HepG2 (cell line): ENCODE data around the gene NCCRP1. TPM values are rescaled to one million over a fixed set of nuclear protein-coding genes. Genes with fewer than 3 reads are reported as not detected.

ENCODE experiments used
- ATAC-seq: fragments of 200-7000 bp; cut with Tn5 transposase; 3 replicates; pipeline ENCODE4 v1.9.1; 2020; ENCODE audit warnings: mild to moderate bottlenecking, moderate library complexity
- BruUV-seq: library from RNA; stranded (reverse); fragments of 400-500 nt; replicated peaks from 2 replicates; lab custom pipeline; 2021; lab: Mats Ljungman, UMichigan
- CTCF ChIA-PET: fragments of 300-600 bp; formaldehyde crosslinking; extraction: SDS; loops from one replicate; lab custom pipeline; 2021; ENCODE audit warnings: low total read pairs, inconsistent platforms, low intra/inter-chr PET ratio; lab: Yijun Ruan, JAX
- POLR2A ChIA-PET: fragments of 350-600 bp; sonication (Branson Sonifier 250); formaldehyde crosslinking; loops from one replicate; lab custom pipeline; 2020; ENCODE audit warnings: antibody characterized with exemption, inconsistent platforms; lab: Yijun Ruan, JAX
- DNase-seq: peaks from one replicate; pipeline ENCODE4 v3.0.0-alpha.2; 2015; ENCODE audit warnings: low spot score
- FAIRE-seq: peaks from 3 replicates; lab custom pipeline; 2011; peaks lifted over from hg19 to GRCh38; lab: Jason Lieb, UNC
- H2AFZ ChIP-seq: one replicate; pipeline ENCODE4 v1.6.1; 2011; ENCODE audit warnings: low read length, inconsistent platforms
- H3K27ac ChIP-seq: fragments of 300-600 bp; 3 replicates; pipeline ENCODE4 v1.8.0; 2011; ENCODE audit warnings: mixed run types, mild to moderate bottlenecking, mixed read lengths, low read length, inconsistent platforms; ENCODE audit not compliant: insufficient read depth; ENCODE audit errors: extremely low read length
- H3K27me3 ChIP-seq, 2 experiments: fragments of 200-600 bp in 1 of 2; 2 replicates in 1 of 2; 3 replicates in 1 of 2; pipeline versions ENCODE4 v1.6.0 to v1.8.0; 2011; ENCODE audit warnings: low read length in 2 of 2, mild to moderate bottlenecking in 2 of 2, moderate library complexity in 2 of 2, inconsistent platforms in 1 of 2; ENCODE audit not compliant: insufficient read depth in 2 of 2, control insufficient read depth in 1 of 2
- H3K36me3 ChIP-seq, 2 experiments: fragments of 200-600 bp in 1 of 2; replicated peaks in 1 of 2; 2 replicates in 1 of 2; 3 replicates in 1 of 2; pipeline versions ENCODE4 v1.5.1 to v1.8.0; 2011; ENCODE audit warnings: low read length in 2 of 2, inconsistent platforms in 1 of 2; ENCODE audit not compliant: insufficient read depth in 2 of 2, control insufficient read depth in 1 of 2
- H3K4me1 ChIP-seq: 2 replicates; pipeline ENCODE4 v1.5.1; 2012; ENCODE audit warnings: low read length, inconsistent platforms; ENCODE audit not compliant: insufficient read depth
- H3K4me2 ChIP-seq: 2 replicates; pipeline ENCODE4 v1.6.0; 2011; ENCODE audit warnings: low read depth, low read length, inconsistent platforms
- H3K4me3 ChIP-seq, 3 experiments: fragments of 200-600 bp in 1 of 3; sonication (generic), shearing (Covaris generic) in 1 of 3; replicated peaks in 1 of 3; 2 replicates each; pipeline ENCODE4 v1.5.1; 2011 to 2016; ENCODE audit warnings: low read length in 3 of 3, inconsistent platforms in 2 of 3, low read depth in 2 of 3, mild to moderate bottlenecking in 2 of 3, control low read depth in 1 of 3, mixed read lengths in 1 of 3; ENCODE audit not compliant: insufficient read depth in 1 of 3
- H3K79me2 ChIP-seq: one replicate; pipeline ENCODE4 v1.6.1; 2011; ENCODE audit warnings: low read length, inconsistent platforms; ENCODE audit not compliant: insufficient read depth
- H3K9ac ChIP-seq: 2 replicates; pipeline ENCODE4 v1.6.0; 2011; ENCODE audit warnings: mild to moderate bottlenecking, low read depth, low read length, inconsistent platforms; ENCODE audit not compliant: insufficient read depth
- H3K9me3 ChIP-seq: 2 replicates; pipeline ENCODE4 v1.5.1; 2012; ENCODE audit warnings: mild to moderate bottlenecking, low read length
- H4K20me1 ChIP-seq: 2 replicates; pipeline ENCODE4 v1.6.0; 2011; ENCODE audit warnings: inconsistent platforms, mild to moderate bottlenecking, low read length, moderate library complexity; ENCODE audit not compliant: insufficient read depth
- AGO2 ChIP-seq: fragments of 200-400 bp; formaldehyde crosslinking; optimal IDR thresholded peaks from 2 replicates; pipeline ENCODE3; 2017; ENCODE audit warnings: mild to moderate bottlenecking, low read depth, low read length, moderate library complexity
- HBP1 ChIP-seq: IDR thresholded peaks from 2 replicates; pipeline ENCODE4 v1.6.1; 2016; ENCODE audit warnings: low read depth, control low read depth
- HIC2 ChIP-seq: sonication (generic); formaldehyde crosslinking; IDR thresholded peaks from 2 replicates; pipeline ENCODE4 v1.9.0; 2022; ENCODE audit warnings: low read depth, missing genetic modification reagents
- KDM4B ChIP-seq: sonication (generic); formaldehyde crosslinking; IDR thresholded peaks from 2 replicates; pipeline ENCODE4 v1.4.0; 2020; ENCODE audit warnings: missing genetic modification reagents
- RBM22 ChIP-seq: fragments of 200-400 bp; formaldehyde crosslinking; optimal IDR thresholded peaks from 2 replicates; pipeline ENCODE3; 2017; ENCODE audit warnings: mild to moderate bottlenecking, low read length, moderate library complexity
- SRSF1 ChIP-seq: fragments of 200-400 bp; formaldehyde crosslinking; optimal IDR thresholded peaks from 2 replicates; pipeline ENCODE3; 2017; ENCODE audit warnings: mild to moderate bottlenecking, low read depth, low read length, moderate library complexity
- TBL1XR1 ChIP-seq: fragments of 150-350 bp; IDR thresholded peaks from 2 replicates; pipeline ENCODE4 v1.6.1; 2014; ENCODE audit warnings: borderline replicate concordance, low read length; ENCODE audit not compliant: partially characterized antibody
- WIZ ChIP-seq: sonication (generic); formaldehyde crosslinking; IDR thresholded peaks from 2 replicates; pipeline ENCODE4 v1.5.1; 2020; ENCODE audit warnings: mild to moderate bottlenecking, missing genetic modification reagents
- ZNF180 ChIP-seq: sonication (generic); formaldehyde crosslinking; IDR thresholded peaks from 2 replicates; pipeline ENCODE4 v1.4.0; 2020; ENCODE audit warnings: low read depth, missing genetic modification reagents, borderline replicate concordance
- ZNF607 ChIP-seq: sonication (generic); formaldehyde crosslinking; IDR thresholded peaks from 2 replicates; pipeline ENCODE4 v1.5.1; 2020; ENCODE audit warnings: missing genetic modification reagents, mild to moderate bottlenecking, borderline replicate concordance
- ZNF883 ChIP-seq: sonication (generic); formaldehyde crosslinking; IDR thresholded peaks from 2 replicates; pipeline ENCODE4 v1.5.1; 2020; ENCODE audit warnings: mild to moderate bottlenecking, missing genetic modification reagents; ENCODE audit errors: not compliant biosample characterization
- WGBS: methylation state at CpG from one replicate; pipeline ENCODE4 v1.1.6; 2017; ENCODE audit warnings: low lambda C conversion rate; 5-methylcytosine and 5-hydroxymethylcytosine counted together
- in situ Hi-C: cut with HindIII; loops from 2 replicates; pipeline ENCODE4 v1.10.0; 2017; ENCODE audit warnings: low pct_unique_long_range_greater_than_20kb; ENCODE audit not compliant: extremely low pct_ligation_motif_present
- intact Hi-C: fragments of 100-400 bp; cut with micrococcal nuclease; formaldehyde crosslinking; loops from one replicate; pipeline ENCODE4 v1.10.0; 2022; ENCODE audit not compliant: unreplicated experiment
- polyA plus RNA-seq, 8 experiments: library from polyadenylated mRNA; depleted of rRNA in 3 of 8; stranded (reverse) in 7 of 8; unstranded in 1 of 8; fragments of >200 nt; fragmentation: Illumina TruSeq in 4 of 8; extraction: Trizol in 4 of 8; gene quantifications; 2 replicates each; pipeline versions ENCODE4 v1.2.1 to v1.2.3, GENCODE V29; 2011 to 2016; ENCODE audit warnings: low read depth in 4 of 8, missing spikeins in 1 of 8, mixed read lengths in 1 of 8; ENCODE audit not compliant: insufficient read depth in 1 of 8
- total RNA-seq, 5 experiments: library from RNA; depleted of rRNA; stranded (reverse); fragments of >200 nt; fragmentation: Illumina TruSeq; extraction: Trizol; gene quantifications; 2 replicates each; pipeline ENCODE4 v1.2.3, GENCODE V29; 2016; ENCODE audit warnings: low read depth in 1 of 5

The NCCRP1 gene
- total and polyA plus RNA-seq, 2 of the 13 experiments (the other 11 are each of a cell fraction or from before 2014, with no cell fraction given): not detected

- no peaks in the 10 kb centered on the region for H4K20me1 ChIP-seq
- 99% methylated on average over 16 of the region's 30 CpGs for WGBS
- no peaks in the 10 kb centered on the region; a peak in 1 of 5 replicates for H3K27me3 ChIP-seq
- no peak overlapping the region for H2AFZ ChIP-seq
- H3K4me2 ChIP-seq: no peak overlapping the region
- no peak overlapping the region for H3K9ac ChIP-seq
- CTCF ChIA-PET: no interaction called here
- no TSS peak for BruUV-seq
- TF ChIP-seq HBP1 (CRISPR knock-in tag) (no peak), ZNF180 (CRISPR knock-in tag) (no peak), AGO2 (peak; percentile 19), ZNF883 (CRISPR knock-in tag) (no peak), TBL1XR1 (no peak), KDM4B (no peak), RBM22 (peak; percentile 14), WIZ (CRISPR knock-in tag) (no peak), SRSF1 (no peak), HIC2 (no peak), ZNF607 (CRISPR knock-in tag) (no peak)
- no peak for DNase-seq
- POLR2A ChIA-PET: no interaction called here
- intact Hi-C loops (no loop called here), in situ Hi-C loops (no loop called here)
- peaks cover 13% of the 10 kb centered on the region for H3K4me1 ChIP-seq
- no peak for FAIRE-seq
- no peak overlapping the region for H3K27ac ChIP-seq
- ATAC-seq: no peak
- no peak overlapping the region for H3K4me3 ChIP-seq
- no peaks in the 10 kb centered on the region for H3K9me3 ChIP-seq
- H3K79me2 ChIP-seq: no peaks in the 10 kb centered on the region
- peaks cover 7 to 32% of the 10 kb centered on the region in 2 experiments; a peak in 4 of 5 replicates for H3K36me3 ChIP-seq
These were observed 18.3 kb upstream of the NCCRP1 start for GRCh38 chr19:39178296-39179006.
